ENCODE data around the gene FEM1A.

DNA sequence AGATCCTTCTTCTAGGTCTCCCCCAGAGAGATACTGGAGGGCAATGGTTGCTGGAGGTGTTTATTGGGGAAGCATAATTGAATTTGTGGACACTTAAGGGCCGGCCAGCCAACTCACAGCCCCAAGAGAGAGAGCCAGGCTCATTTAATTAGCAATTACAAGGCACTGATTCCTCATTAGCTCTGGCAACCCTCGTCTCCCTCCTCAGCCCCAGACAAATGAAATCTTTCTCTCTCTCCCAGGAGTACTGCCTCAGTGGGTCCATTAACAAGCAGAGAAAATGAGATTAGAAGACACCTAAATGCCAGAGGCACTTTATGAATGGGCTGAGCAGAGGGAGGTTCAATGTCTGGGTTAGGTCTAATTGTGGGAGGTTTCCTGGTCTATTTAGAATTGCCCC lies 19.0 kb upstream of the FEM1A start:
- TF ChIP-seq, protein P1, sequence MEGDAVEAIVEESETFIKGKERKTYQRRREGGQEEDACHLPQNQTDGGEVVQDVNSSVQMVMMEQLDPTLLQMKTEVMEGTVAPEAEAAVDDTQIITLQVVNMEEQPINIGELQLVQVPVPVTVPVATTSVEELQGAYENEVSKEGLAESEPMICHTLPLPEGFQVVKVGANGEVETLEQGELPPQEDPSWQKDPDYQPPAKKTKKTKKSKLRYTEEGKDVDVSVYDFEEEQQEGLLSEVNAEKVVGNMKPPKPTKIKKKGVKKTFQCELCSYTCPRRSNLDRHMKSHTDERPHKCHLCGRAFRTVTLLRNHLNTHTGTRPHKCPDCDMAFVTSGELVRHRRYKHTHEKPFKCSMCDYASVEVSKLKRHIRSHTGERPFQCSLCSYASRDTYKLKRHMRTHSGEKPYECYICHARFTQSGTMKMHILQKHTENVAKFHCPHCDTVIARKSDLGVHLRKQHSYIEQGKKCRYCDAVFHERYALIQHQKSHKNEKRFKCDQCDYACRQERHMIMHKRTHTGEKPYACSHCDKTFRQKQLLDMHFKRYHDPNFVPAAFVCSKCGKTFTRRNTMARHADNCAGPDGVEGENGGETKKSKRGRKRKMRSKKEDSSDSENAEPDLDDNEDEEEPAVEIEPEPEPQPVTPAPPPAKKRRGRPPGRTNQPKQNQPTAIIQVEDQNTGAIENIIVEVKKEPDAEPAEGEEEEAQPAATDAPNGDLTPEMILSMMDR (IDR thresholded peaks at IDR 0.05), result no peak
- TF ChIP-seq EZH2 (IDR thresholded peaks at IDR 0.05) (no peak), EZH2phosphoT487 (IDR thresholded peaks at IDR 0.05) (no peak)

All from neural progenitor cell (in vitro differentiated cells).